ENCODE results near the gene JADE2.

Gene JADE2

GRCh38 chr5:134543820-134544614, 18.5 kb downstream of the JADE2 start:
- no peak for TF ChIP-seq ZBTB7A (IDR thresholded peaks at IDR 0.05; ENCODE audit: low read depth)

- no peak for TF ChIP-seq CEBPB (IDR thresholded peaks at IDR 0.05)
- TF ChIP-seq FOXM1 (IDR thresholded peaks at IDR 0.05; ENCODE audit: borderline replicate concordance, low read depth) = no peak
- TF ChIP-seq TAF1 (IDR thresholded peaks at IDR 0.05; ENCODE audit: low read depth) = no peak
- TF ChIP-seq CREB1 (IDR thresholded peaks at IDR 0.05; ENCODE audit: low read depth) = no peak
- no peak for TF ChIP-seq EP300 (IDR thresholded peaks at IDR 0.05; ENCODE audit: borderline replicate concordance)
- no peak for TF ChIP-seq REST (IDR thresholded peaks at IDR 0.05; ENCODE audit: low read depth)
- no peak for TF ChIP-seq MAX (IDR thresholded peaks at IDR 0.05)
- no peak for TF ChIP-seq NFIC (IDR thresholded peaks at IDR 0.05)
- TF ChIP-seq YY1 (IDR thresholded peaks at IDR 0.05; ENCODE audit: low read depth) = no peak
- TF ChIP-seq USF1 (IDR thresholded peaks at IDR 0.05) = no peak
- no peak for TF ChIP-seq TCF12 (IDR thresholded peaks at IDR 0.05; ENCODE audit: low read depth)
- no peak for TF ChIP-seq EGR1 (IDR thresholded peaks at IDR 0.05)
- no peak for TF ChIP-seq TEAD4 (IDR thresholded peaks at IDR 0.05)
- TF ChIP-seq ZBTB7A (IDR thresholded peaks at IDR 0.05; ENCODE audit: low read depth) = no peak
- no peak for TF ChIP-seq RAD21 (IDR thresholded peaks at IDR 0.05; ENCODE audit: low read depth)
These were observed 19.8 kb downstream of the JADE2 start for GRCh38 chr5:134545070-134545868.

- no peak for TF ChIP-seq NFIC (IDR thresholded peaks at IDR 0.05)
- no peak for TF ChIP-seq TAF1 (IDR thresholded peaks at IDR 0.05; ENCODE audit: low read depth)
- TF ChIP-seq ZBTB7A (IDR thresholded peaks at IDR 0.05; ENCODE audit: low read depth) = no peak
- TF ChIP-seq REST (IDR thresholded peaks at IDR 0.05; ENCODE audit: low read depth) = no peak
- no peak for TF ChIP-seq FOXM1 (IDR thresholded peaks at IDR 0.05; ENCODE audit: borderline replicate concordance, low read depth)
- no peak for TF ChIP-seq YY1 (IDR thresholded peaks at IDR 0.05; ENCODE audit: low read depth)
- TF ChIP-seq TCF12 (IDR thresholded peaks at IDR 0.05; ENCODE audit: low read depth) = no peak
- no peak for TF ChIP-seq CREB1 (IDR thresholded peaks at IDR 0.05; ENCODE audit: low read depth)
These were observed 21.6 kb downstream of the JADE2 start for GRCh38 chr5:134547066-134547465.

- TF ChIP-seq TCF12 (IDR thresholded peaks at IDR 0.05; ENCODE audit: low read depth) (no peak), NFIC (IDR thresholded peaks at IDR 0.05) (peak; percentile 40; the same call in 1 of the 2 replicates)
These were observed 22.1 kb downstream of the JADE2 start for GRCh38 chr5:134547579-134547978.

- no peak for TF ChIP-seq TCF12 (IDR thresholded peaks at IDR 0.05; ENCODE audit: low read depth)
- no peak for TF ChIP-seq RAD21 (IDR thresholded peaks at IDR 0.05; ENCODE audit: low read depth)
- no peak for TF ChIP-seq FOXM1 (IDR thresholded peaks at IDR 0.05; ENCODE audit: borderline replicate concordance, low read depth)
- TF ChIP-seq NFIC (IDR thresholded peaks at IDR 0.05) = no peak
- no peak for TF ChIP-seq TAF1 (IDR thresholded peaks at IDR 0.05; ENCODE audit: low read depth)
- TF ChIP-seq EP300 (IDR thresholded peaks at IDR 0.05; ENCODE audit: borderline replicate concordance) = no peak
- no peak for TF ChIP-seq ZBTB7A (IDR thresholded peaks at IDR 0.05; ENCODE audit: low read depth)
- no peak for TF ChIP-seq TEAD4 (IDR thresholded peaks at IDR 0.05)
- no peak for TF ChIP-seq CEBPB (IDR thresholded peaks at IDR 0.05)
- no peak for TF ChIP-seq CREB1 (IDR thresholded peaks at IDR 0.05; ENCODE audit: low read depth)
- TF ChIP-seq MAX (IDR thresholded peaks at IDR 0.05) = no peak
These were observed 22.7 kb downstream of the JADE2 start for GRCh38 chr5:134547999-134548658.

GRCh38 chr5:134549714-134550113, 24.2 kb downstream of the JADE2 start:
- TF ChIP-seq TEAD4 (IDR thresholded peaks at IDR 0.05) (no peak), EP300 (IDR thresholded peaks at IDR 0.05; ENCODE audit: borderline replicate concordance) (no peak), ZBTB7A (IDR thresholded peaks at IDR 0.05; ENCODE audit: low read depth) (no peak), FOXM1 (IDR thresholded peaks at IDR 0.05; ENCODE audit: borderline replicate concordance, low read depth) (no peak), EGR1 (IDR thresholded peaks at IDR 0.05) (no peak), MAX (IDR thresholded peaks at IDR 0.05) (no peak), CEBPB (IDR thresholded peaks at IDR 0.05) (no peak), USF1 (IDR thresholded peaks at IDR 0.05) (no peak), TAF1 (IDR thresholded peaks at IDR 0.05; ENCODE audit: low read depth) (no peak), YY1 (IDR thresholded peaks at IDR 0.05; ENCODE audit: low read depth) (no peak), TCF12 (IDR thresholded peaks at IDR 0.05; ENCODE audit: low read depth) (no peak), RAD21 (IDR thresholded peaks at IDR 0.05; ENCODE audit: low read depth) (no peak), CREB1 (IDR thresholded peaks at IDR 0.05; ENCODE audit: low read depth) (no peak), REST (IDR thresholded peaks at IDR 0.05; ENCODE audit: low read depth) (no peak), NFIC (IDR thresholded peaks at IDR 0.05) (no peak)

Measured in Ishikawa (cell line).